Esophagus (tissue), 2 donors: ENCODE results near the gene ZBTB18. TPM values are rescaled to one million over a fixed set of nuclear protein-coding genes. Genes with fewer than 3 reads are reported as not detected.

Source experiments
- H3K27ac ChIP-seq, 2 donors: one replicate each; pipeline ENCODE4 v1.5.1; 2013; ENCODE audit warnings: low read depth in 2 of 2, mild to moderate bottlenecking in 2 of 2, inconsistent platforms in 1 of 2, low read length in 1 of 2, moderate library complexity in 1 of 2
- H3K27me3 ChIP-seq, 2 donors: one replicate each; pipeline ENCODE4 v1.6.1; 2013; ENCODE audit warnings: low read length in 2 of 2, control low read depth in 1 of 2, mild to moderate bottlenecking in 1 of 2; ENCODE audit not compliant: insufficient read depth in 2 of 2, control insufficient read depth in 1 of 2
- H3K36me3 ChIP-seq, 2 donors: one replicate each; pipeline ENCODE4 v1.6.1; 2013; ENCODE audit warnings: low read length in 1 of 2; ENCODE audit not compliant: control insufficient read depth in 2 of 2, insufficient read depth in 2 of 2
- H3K4me1 ChIP-seq, 2 donors: one replicate each; pipeline ENCODE4 v1.6.1; 2013; ENCODE audit warnings: low read length in 1 of 2; ENCODE audit not compliant: control insufficient read depth in 2 of 2, insufficient read depth in 2 of 2
- H3K4me3 ChIP-seq, 2 donors: one replicate each; pipeline ENCODE4 v1.5.1; 2013; ENCODE audit warnings: low read length in 2 of 2, mild to moderate bottlenecking in 2 of 2, low read depth in 1 of 2, moderate library complexity in 1 of 2
- H3K9me3 ChIP-seq, 2 donors: one replicate each; pipeline ENCODE4 v1.6.1; 2013; ENCODE audit warnings: mild to moderate bottlenecking in 2 of 2, low read depth in 1 of 2, low read length in 1 of 2, moderate library complexity in 1 of 2; ENCODE audit not compliant: control insufficient read depth in 2 of 2, insufficient read depth in 1 of 2
- WGBS, 2 donors: extraction: QIAGEN DNeasy Blood & Tissue Kit; methylation state at CpG; one replicate each; pipeline ENCODE4 v1.1.7; 2013; 5-methylcytosine and 5-hydroxymethylcytosine counted together
- polyA plus RNA-seq, 2 donors: library from polyadenylated mRNA; stranded (reverse); fragments of 200-250 nt; gene quantifications; one replicate each; pipeline ENCODE4 v1.2.3, GENCODE V29; 2013
- donor health status: healthy with polysubstance abuse.
- donor health status: Bipolar disorder and iron deficiency.

Gene ZBTB18
- polyA plus RNA-seq, 2 donors = 3.0 to 3.5 TPM

DNA sequence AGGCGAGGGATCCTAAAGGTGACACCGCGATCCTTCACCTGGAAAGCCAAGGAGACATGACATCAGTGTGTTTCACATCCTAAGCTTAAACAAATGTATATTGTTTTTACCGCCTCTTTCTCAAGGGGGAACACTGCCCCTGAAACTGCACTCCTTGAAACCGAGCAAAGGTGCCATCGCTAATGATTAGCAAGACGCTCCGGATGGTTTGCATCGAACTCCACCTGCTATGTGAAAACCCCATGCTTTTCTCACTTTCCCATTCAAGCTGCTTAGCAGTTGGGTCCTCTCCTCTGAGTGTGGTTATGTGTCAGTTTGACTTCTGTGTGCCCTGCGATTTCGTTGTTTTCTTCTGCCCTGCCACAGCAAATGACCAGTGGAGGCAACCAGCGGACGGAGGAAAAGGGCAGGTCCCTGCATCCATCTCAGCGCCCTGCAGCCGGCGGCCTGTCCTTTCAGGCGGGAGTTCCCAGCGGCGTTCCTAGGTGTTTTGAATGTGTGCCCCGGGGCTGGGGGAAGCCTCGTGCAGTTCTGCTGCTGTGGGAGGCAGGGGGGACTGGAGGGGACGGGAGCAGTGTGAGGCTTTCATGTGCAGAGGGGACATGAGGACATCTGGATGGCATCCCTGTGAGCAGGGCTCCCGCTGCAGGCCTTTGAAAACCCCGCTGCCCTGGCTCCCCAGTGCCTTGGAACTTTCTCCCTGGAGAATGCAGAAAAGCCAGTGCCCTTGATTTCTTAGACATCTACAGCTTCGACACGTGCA is 16.1 kb downstream of the ZBTB18 start:
- Histone ChIP-seq H3K27ac (no peak overlapping the region), H3K4me1 (peaks cover 0 to 2% of the 10 kb centered on the region in 2 donors), H3K4me3 (no peak overlapping the region), H3K36me3 (no peaks in the 10 kb centered on the region), H3K27me3 (no peaks in the 10 kb centered on the region), H3K9me3 (no peaks in the 10 kb centered on the region)
- WGBS, 2 donors = 72 to 79% methylated on average over 26 of the region's 26 CpGs

DNA sequence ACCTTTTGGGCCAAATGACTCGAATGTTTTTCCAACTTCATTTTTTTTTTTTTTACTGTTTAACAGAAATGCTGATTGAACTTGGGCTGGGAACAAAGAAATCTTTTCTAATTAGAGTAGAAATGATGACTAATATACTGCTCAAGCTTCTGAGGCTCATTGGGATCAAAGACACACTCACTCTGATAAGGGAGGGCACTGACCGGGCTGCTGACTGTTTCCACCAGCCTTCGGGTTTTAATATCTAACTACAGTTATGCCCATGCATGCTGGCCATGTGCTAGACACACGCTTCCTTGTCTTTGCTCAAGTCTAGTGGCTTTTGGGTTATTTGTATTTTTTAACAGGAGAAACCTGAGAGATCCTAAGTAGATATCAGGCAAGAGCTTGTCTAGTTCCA is 16.8 kb downstream of the ZBTB18 start:
- Histone ChIP-seq H3K27ac (no peak overlapping the region), H3K36me3 (no peaks in the 10 kb centered on the region), H3K4me3 (no peak overlapping the region), H3K27me3 (no peaks in the 10 kb centered on the region), H3K4me1 (peaks cover 0 to 2% of the 10 kb centered on the region in 2 donors), H3K9me3 (no peaks in the 10 kb centered on the region)
- WGBS, 2 donors = 46 to 49% methylated on average over 4 of the region's 4 CpGs

DNA sequence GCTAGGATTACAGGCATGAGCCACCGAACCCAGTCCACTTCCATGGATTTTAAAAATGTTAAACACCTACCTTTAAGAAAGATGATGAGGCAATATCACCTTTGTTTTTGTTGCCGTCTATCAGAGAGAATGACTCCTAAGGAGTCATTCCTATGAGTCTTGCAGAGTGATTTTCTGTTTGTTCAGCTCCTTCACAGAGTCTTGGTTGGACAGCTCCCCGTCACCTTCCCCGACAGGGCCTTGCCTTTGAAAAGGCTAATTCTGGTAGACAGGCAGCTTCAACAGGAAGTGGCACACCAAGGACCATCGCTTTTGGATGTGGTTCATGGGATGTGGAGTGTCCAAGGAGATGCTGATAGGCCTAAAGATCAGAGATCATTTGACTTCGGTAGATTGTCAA is 17.5 kb downstream of the ZBTB18 start:
- no peak overlapping the region for H3K4me3 ChIP-seq
- WGBS, 2 donors = 84 to 89% methylated on average over 6 of the region's 6 CpGs
- no peaks in the 10 kb centered on the region for H3K27me3 ChIP-seq
- no peaks in the 10 kb centered on the region for H3K9me3 ChIP-seq
- H3K27ac ChIP-seq = no peak overlapping the region
- peaks cover 0 to 2% of the 10 kb centered on the region in 2 donors for H3K4me1 ChIP-seq
- no peaks in the 10 kb centered on the region for H3K36me3 ChIP-seq

DNA sequence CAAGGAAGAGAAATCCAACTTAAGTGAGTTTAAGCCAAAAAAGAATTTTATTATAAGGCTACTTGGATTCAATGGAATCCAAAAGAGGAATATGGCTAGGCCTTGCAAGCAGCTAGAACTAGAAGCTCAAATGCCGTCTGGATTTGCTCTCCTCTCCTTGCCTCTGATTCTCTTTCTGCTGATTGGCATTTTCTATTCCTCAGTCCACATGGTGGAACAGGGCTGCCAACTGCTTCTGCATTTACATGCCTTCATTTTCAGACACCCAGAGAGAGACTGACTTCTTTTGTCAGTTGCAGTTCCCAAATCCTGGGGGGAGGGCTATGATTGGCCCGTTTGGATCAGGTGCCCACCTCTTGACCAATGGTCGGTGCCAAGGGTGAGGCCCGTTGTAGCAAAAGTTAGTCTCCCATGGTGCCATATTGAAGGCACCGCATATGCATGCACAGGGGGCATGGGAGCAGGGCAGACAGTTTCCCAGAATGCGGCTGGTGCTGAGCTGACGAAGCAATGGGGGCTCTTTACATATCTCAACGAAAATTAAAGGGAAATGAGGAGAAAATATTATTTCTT is 18.3 kb downstream of the ZBTB18 start:
- Histone ChIP-seq H3K27me3 (no peaks in the 10 kb centered on the region), H3K36me3 (no peaks in the 10 kb centered on the region), H3K9me3 (no peaks in the 10 kb centered on the region), H3K4me1 (peaks cover 0 to 2% of the 10 kb centered on the region in 2 donors), H3K4me3 (no peak overlapping the region), H3K27ac (no peak overlapping the region)
- 92 to 93% methylated on average over 8 of the region's 8 CpGs for WGBS, 2 donors

DNA sequence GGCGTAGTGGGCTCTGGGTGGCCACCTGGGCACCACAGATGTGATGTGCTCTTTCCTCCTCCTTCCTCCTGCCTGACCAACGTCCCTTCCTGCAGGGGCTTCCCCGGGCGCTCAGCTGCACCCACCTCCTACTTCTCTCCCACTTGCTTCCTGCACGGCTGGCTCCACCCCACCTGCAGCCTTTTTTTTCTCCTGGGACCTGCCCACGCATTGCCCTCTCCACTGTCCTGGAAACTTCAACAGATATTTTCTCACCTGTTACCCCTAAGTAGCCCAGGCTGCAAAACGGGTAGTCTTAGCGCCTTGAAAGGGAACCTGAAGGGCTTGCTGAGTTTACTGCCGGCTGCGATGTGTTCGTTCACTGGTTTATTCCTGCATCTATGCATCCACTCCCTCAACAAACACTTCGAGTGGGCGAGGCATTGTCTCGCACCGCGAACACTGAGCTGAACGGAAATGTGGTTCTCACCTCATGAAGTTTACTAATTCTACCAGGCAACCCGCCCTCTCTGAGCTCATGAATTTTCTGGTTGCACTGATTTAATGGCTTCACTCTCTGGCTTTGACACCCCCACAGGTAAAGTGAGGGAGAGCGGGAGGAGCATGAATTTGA is 23.6 kb downstream of the ZBTB18 start:
- Histone ChIP-seq H3K27me3 (no peaks in the 10 kb centered on the region), H3K27ac (no peak overlapping the region), H3K9me3 (no peaks in the 10 kb centered on the region), H3K4me1 (no peaks in the 10 kb centered on the region), H3K36me3 (no peaks in the 10 kb centered on the region), H3K4me3 (no peak overlapping the region)
- 34 to 41% methylated on average over 19 of the region's 19 CpGs for WGBS, 2 donors

DNA sequence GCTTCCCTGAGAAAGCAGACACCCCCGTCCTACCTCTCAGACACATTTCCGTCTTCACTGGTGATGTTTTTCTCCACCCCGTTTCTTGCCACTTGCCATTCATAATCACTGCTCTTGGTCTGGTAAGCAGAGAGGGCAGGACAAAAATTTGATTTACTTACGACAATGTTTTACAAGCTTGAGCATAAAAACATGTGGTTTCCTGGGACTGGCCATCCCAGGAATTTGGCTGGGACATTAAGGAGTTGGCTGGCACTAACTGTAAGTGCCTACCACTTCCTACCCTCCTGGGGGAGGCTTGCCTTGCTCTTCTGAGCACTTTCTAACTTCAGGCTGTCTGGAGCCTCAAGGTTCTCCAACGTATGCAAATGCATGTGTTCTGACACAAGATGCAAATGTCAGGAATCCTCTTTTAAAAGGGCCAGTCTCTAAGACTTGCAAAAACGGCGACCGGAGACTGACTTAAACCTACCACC is 24.2 kb downstream of the ZBTB18 start:
- Histone ChIP-seq H3K27me3 (no peaks in the 10 kb centered on the region), H3K36me3 (no peaks in the 10 kb centered on the region), H3K4me1 (no peaks in the 10 kb centered on the region), H3K27ac (no peak overlapping the region), H3K9me3 (no peaks in the 10 kb centered on the region), H3K4me3 (no peak overlapping the region)
- 24 to 33% methylated on average over 8 of the region's 8 CpGs for WGBS, 2 donors

DNA sequence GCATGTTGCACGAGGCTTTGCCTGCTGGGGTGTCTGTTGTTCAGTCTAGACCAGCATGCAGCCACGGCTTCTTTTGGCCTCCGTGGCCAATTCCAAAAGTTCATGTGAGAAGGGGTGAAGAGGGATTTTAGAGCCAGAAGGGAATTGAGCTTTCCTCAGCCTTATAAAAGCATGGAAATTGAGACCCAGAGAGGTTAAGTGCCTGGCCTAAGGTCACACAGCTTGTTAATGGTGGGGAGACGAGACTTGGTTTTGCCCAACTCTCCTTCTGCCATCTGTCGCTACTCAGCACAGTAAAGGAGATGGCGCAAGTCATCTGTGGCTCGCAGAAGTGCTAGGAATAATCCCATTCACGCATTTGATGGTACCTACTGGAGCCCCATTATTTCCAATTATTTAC is 25.7 kb downstream of the ZBTB18 start:
- H3K36me3 ChIP-seq = no peaks in the 10 kb centered on the region
- no peak overlapping the region for H3K27ac ChIP-seq
- H3K9me3 ChIP-seq = no peaks in the 10 kb centered on the region
- H3K4me1 ChIP-seq = no peaks in the 10 kb centered on the region
- WGBS, 2 donors = 91 to 94% methylated on average over 8 of the region's 8 CpGs
- no peak overlapping the region for H3K4me3 ChIP-seq
- no peaks in the 10 kb centered on the region for H3K27me3 ChIP-seq

DNA sequence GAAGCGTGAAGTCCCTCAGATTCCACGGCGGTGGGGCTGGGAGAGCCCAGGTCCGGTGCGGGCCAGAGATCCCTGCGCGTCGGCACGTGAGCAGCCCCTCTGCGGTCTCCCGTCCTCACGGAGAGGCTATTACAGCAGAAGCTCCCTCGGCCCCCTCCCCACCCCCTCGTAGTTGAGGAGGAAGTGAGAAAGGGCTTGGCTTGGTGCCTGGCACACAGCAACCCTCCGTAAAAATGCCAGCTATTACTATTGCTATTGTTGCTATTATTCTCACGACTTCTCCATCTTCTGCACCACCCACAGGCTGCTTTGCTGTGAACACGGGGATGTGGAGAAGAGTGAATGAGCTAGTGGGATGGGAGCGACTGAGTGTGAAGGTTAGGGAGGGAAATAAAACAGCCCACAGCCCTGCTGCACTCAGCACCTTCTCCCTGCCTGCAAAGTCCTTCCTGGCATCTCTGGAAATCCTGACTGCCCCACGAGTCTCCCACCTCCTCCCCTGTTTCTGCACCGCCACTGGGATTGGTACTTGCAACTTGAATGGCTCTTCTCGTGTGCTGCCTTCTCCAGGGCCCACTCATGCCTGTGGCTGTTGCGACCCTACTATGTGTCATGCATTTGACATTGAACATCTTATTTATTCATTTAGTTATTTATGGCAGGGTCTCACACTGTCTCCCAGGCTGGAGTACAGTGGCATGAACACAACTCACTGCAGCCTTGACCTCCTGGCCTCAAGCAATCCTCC is 26.6 kb downstream of the ZBTB18 start:
- H3K4me3 ChIP-seq = no peak overlapping the region
- 74 to 76% methylated on average over 22 of the region's 22 CpGs for WGBS, 2 donors
- H3K4me1 ChIP-seq = no peaks in the 10 kb centered on the region

DNA sequence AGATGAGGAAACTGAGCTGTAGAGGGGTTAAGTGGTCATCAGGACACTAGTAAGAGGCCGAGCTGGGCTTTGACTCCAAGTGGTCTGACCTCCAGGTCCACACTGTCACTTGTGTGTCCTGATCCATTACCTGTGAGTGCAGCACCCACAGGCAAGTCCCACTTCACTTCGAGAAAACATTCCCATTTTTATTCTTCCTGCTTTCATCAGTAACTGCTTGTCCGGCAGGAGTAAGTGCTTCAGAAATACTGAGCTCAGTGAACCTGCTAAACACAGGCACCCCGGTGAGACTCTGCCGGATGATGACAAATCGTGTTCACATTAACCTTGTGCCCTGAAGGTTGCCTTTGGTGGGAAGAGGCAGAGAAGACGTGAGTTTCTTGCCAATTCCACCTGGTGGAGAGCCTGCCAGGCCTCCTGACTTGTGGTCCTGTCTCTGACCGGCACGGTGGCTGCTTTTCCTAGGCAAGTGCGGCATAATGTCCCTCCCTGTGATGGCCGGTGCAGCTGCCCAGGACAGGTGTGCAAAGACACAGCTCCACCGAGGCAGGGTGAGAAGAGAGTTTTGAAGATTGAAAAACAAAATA is 29.4 kb downstream of the ZBTB18 start:
- WGBS, 2 donors = 68 to 72% methylated on average over 12 of the region's 12 CpGs
- Histone ChIP-seq H3K36me3 (no peaks in the 10 kb centered on the region), H3K9me3 (no peaks in the 10 kb centered on the region), H3K4me1 (no peaks in the 10 kb centered on the region), H3K27ac (no peak overlapping the region), H3K4me3 (no peak overlapping the region), H3K27me3 (no peaks in the 10 kb centered on the region)

More for the DNA sequence above, 26.6 kb downstream of the ZBTB18 start:
- no peak overlapping the region for H3K27ac ChIP-seq
- H3K36me3 ChIP-seq = no peaks in the 10 kb centered on the region
- no peaks in the 10 kb centered on the region for H3K27me3 ChIP-seq
- no peaks in the 10 kb centered on the region for H3K9me3 ChIP-seq
